Measurements from ENCODE around the gene NSG1. TPM values are rescaled to one million over a fixed set of nuclear protein-coding genes. Genes with fewer than 3 reads are reported as not detected.

NSG1 gene
- total RNA-seq (2021; ENCODE audit: unreplicated experiment) (not detected), Bru-seq, nascent RNA (percentile 1 among the genes with signal in this experiment), BruChase-seq, experiment 1, labeled RNA remaining after a 2-hour chase (not detected), BruChase-seq, experiment 2, labeled RNA remaining after a 6-hour chase (percentile 1 among the genes with signal in this experiment)
- polyA plus RNA-seq (2012; ENCODE audit: insufficient read length) = 0.64 TPM
- long read RNA-seq, partial matches to known transcripts = 1 of 1 reads
- long read RNA-seq, other reads (novel, unspliced or antisense) = 0 of 1 reads

GRCh38 chr4:4386736-4387392, at the start of gene NSG1:
NSG1 (plus strand) TSS chr4:4387102; CDS start chr4:4387630, 528 bp downstream.
- H3K9me3 ChIP-seq (ENCODE audit: control insufficient read depth, insufficient read depth, low read depth, low read length) = no peaks in the 10 kb centered on the region
- H3K4me3 ChIP-seq (ENCODE audit: low read depth in 2 of 2, low read length in 2 of 2) = peak within 1 kb of the TSS; percentile 29 to 36; a peak in 3 of 4 replicates
- no peaks in the 10 kb centered on the region for H3K36me3 ChIP-seq (ENCODE audit: control insufficient read depth, insufficient read depth, low read length)
- ChIA-PET POLR2A (interaction anchor here (1.1 kb wide), 1 partner anchor 9 kb away, joined by 3 read pairs; no protein-coding TSS in a partner anchor), CTCF (interaction anchor here (0.5 kb wide), 1 partner anchor 10 kb away, joined by 5 read pairs; no protein-coding TSS in a partner anchor)
- BruUV-seq (replicated peaks) = no TSS peak
- no peak for DNase-seq (ENCODE audit: low read depth, low spot score)
- in situ Hi-C loops (cut with HindIII; ENCODE audit: low pct_unique_long_range_greater_than_20kb, low sequenced_read_pairs) = no loop called here
- peaks cover 2% of the 10 kb centered on the region; the same call in 1 of the 2 replicates for H3K27me3 ChIP-seq (ENCODE audit: control insufficient read depth, insufficient read depth, low read length)
- intact Hi-C loops (cut with micrococcal nuclease; ENCODE audit: unreplicated experiment) = no loop called here
- H3K27ac ChIP-seq (ENCODE audit: low read length) = no peak within 1 kb of the TSS
- no peaks in the 10 kb centered on the region; the same call in 1 of the 2 replicates for H3K4me1 ChIP-seq (ENCODE audit: control insufficient read depth, insufficient read depth, low read length)
- ATAC-seq = peak; percentile 54
- no peak for TF ChIP-seq CTCF (IDR thresholded peaks at IDR 0.05)

GRCh38 chr4:4338210-4339001, 48.5 kb upstream of the NSG1 start:
- Histone ChIP-seq H3K4me1 (ENCODE audit: control insufficient read depth, insufficient read depth, low read length) (no peaks in the 10 kb centered on the region), H3K27ac (ENCODE audit: low read length) (no peak overlapping the region), H3K9me3 (ENCODE audit: control insufficient read depth, insufficient read depth, low read depth, low read length) (no peaks in the 10 kb centered on the region), H3K36me3 (ENCODE audit: control insufficient read depth, insufficient read depth, low read length) (no peaks in the 10 kb centered on the region), H3K27me3 (ENCODE audit: control insufficient read depth, insufficient read depth, low read length) (no peaks in the 10 kb centered on the region), H3K4me3 (ENCODE audit: low read depth in 2 of 2, low read length in 2 of 2) (no peak overlapping the region)
- in situ Hi-C loops (cut with HindIII; ENCODE audit: low pct_unique_long_range_greater_than_20kb, low sequenced_read_pairs) = no loop called here
- no peak for ATAC-seq
- TF ChIP-seq POLR2AphosphoS5 (IDR thresholded peaks at IDR 0.05; ENCODE audit: low read depth, low read length) (no peak), TCF7L2 (IDR thresholded peaks at IDR 0.05; ENCODE audit: low read depth, low read length) (no peak), CTCF (IDR thresholded peaks at IDR 0.05) (no peak), SIN3A (IDR thresholded peaks at IDR 0.05; ENCODE audit: borderline replicate concordance, insufficient read depth, low read depth, low read length) (no peak), REST (IDR thresholded peaks at IDR 0.05; ENCODE audit: insufficient read depth in 1 of 2, low read depth in 2 of 2, low read length in 1 of 2) (no peak)
- ChIA-PET CTCF (no interaction called here), POLR2A (no interaction called here)
- intact Hi-C loops (cut with micrococcal nuclease; ENCODE audit: unreplicated experiment) = loop anchor here (5.0 kb wide), 1 partner anchor 86 kb away; no protein-coding TSS in a partner anchor
- no TSS peak for BruUV-seq (replicated peaks)
- no peak for DNase-seq (ENCODE audit: low read depth, low spot score)
